Activated naive CD4-positive, alpha-beta T cell treated with anti-CD3 and anti-CD28 coated beads, Interleukin-2, amount 50 U/mL, for 16 hours (primary cell): ENCODE data around the gene CDH22.
A peak's percentile ranks its signal among the peaks of the same experiment; 100 is the strongest.

ENCODE experiments used
- DNase-seq: peaks from one replicate; pipeline ENCODE4 v3.0.0-alpha.2; 2020

The CDH22 gene

GRCh38 chr20:46133886-46134654 lies 174.2 kb downstream of the CDH22 start:
- DNase-seq, result no peak

GRCh38 chr20:46132705-46133120 lies 175.6 kb downstream of the CDH22 start:
- peak; percentile 57 for DNase-seq

- no peak for DNase-seq
These were observed 176.9 kb downstream of the CDH22 start for GRCh38 chr20:46131396-46131795.

- DNase-seq, result no peak
These were observed 177.8 kb downstream of the CDH22 start for GRCh38 chr20:46130534-46130933.

GRCh38 chr20:46129955-46130481 lies 178.3 kb downstream of the CDH22 start:
- DNase-seq, result no peak

GRCh38 chr20:46128310-46129151 lies 179.8 kb downstream of the CDH22 start:
- no peak for DNase-seq

- DNase-seq, result no peak
These were observed 180.8 kb downstream of the CDH22 start for GRCh38 chr20:46127396-46128010.

- no peak for DNase-seq
These were observed 181.8 kb downstream of the CDH22 start for GRCh38 chr20:46126440-46127056.
